Measurements from ENCODE around the gene PTDSS2.

Gene PTDSS2

DNA sequence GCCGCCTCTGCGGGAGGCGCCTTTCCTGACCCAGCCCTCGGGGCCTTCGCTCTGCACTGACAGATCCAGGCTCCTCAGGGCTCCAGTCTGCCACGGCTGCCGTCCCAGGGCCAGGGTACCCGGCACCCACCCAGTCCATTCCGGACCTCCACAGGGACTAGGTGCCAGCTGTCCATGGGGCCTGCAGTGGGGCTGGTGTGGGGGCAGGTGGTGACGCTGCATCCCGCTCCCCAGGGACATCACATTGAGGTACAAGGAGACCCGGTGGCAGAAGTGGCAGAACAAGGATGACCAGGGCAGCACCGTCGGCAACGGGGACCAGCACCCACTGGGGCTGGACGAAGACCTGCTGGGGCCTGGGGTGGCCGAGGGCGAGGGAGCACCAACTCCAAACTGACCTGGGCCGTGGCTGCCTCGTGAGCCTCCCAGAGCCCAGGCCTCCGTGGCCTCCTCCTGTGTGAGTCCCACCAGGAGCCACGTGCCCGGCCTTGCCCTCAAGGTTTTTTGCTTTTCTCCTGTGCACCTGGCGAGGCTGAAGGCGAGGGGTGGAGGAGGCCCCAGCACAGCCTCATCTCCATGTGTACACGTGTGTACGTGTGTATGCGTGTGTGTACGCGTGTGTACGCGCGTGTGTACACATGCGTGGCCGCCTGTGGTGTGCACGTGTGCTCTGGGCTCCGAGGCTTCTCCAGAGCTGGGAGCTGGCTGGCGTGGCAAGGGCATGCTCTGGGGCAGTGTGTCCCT, 40.3 kb downstream of the PTDSS2 start:
- H3K9me2 ChIP-seq (replicated peaks; ENCODE audit: insufficient read depth, low read length): no peaks in the 10 kb centered on the region
- no peaks in the 10 kb centered on the region for H3K9me3 ChIP-seq (replicated peaks; ENCODE audit: insufficient read depth, low read length)

GRCh38 chr11:490930-491260, 40.8 kb downstream of the PTDSS2 start:
- no peaks in the 10 kb centered on the region for H3F3A ChIP-seq (ENCODE audit: insufficient read depth, low read length)
- H3K4me1 ChIP-seq (ENCODE audit: low read length): no peaks in the 10 kb centered on the region
- TF ChIP-seq EZH2phosphoT487 (IDR thresholded peaks at IDR 0.05; ENCODE audit: low read length) (no peak), EZH2 (optimal IDR thresholded peaks at IDR 0.05; ENCODE audit: low read depth, low read length) (no peak)
- TF ChIP-seq, protein P1, sequence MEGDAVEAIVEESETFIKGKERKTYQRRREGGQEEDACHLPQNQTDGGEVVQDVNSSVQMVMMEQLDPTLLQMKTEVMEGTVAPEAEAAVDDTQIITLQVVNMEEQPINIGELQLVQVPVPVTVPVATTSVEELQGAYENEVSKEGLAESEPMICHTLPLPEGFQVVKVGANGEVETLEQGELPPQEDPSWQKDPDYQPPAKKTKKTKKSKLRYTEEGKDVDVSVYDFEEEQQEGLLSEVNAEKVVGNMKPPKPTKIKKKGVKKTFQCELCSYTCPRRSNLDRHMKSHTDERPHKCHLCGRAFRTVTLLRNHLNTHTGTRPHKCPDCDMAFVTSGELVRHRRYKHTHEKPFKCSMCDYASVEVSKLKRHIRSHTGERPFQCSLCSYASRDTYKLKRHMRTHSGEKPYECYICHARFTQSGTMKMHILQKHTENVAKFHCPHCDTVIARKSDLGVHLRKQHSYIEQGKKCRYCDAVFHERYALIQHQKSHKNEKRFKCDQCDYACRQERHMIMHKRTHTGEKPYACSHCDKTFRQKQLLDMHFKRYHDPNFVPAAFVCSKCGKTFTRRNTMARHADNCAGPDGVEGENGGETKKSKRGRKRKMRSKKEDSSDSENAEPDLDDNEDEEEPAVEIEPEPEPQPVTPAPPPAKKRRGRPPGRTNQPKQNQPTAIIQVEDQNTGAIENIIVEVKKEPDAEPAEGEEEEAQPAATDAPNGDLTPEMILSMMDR (IDR thresholded peaks at IDR 0.05; ENCODE audit: low read length): no peak
- H3K4me2 ChIP-seq (ENCODE audit: low read depth, low read length): no peak overlapping the region
- no peak overlapping the region for H3K9ac ChIP-seq (ENCODE audit: low read length)
- no peak for DNase-seq
- H3K9me3 ChIP-seq (replicated peaks; ENCODE audit: insufficient read depth, low read length): no peaks in the 10 kb centered on the region
- H3K36me3 ChIP-seq (replicated peaks; ENCODE audit: insufficient read depth, low read length): no peaks in the 10 kb centered on the region
- no peaks in the 10 kb centered on the region for H3K9me2 ChIP-seq (replicated peaks; ENCODE audit: insufficient read depth, low read length)
- no peak overlapping the region for H2AFZ ChIP-seq (ENCODE audit: low read length)
- H3K79me2 ChIP-seq (ENCODE audit: low read length): no peaks in the 10 kb centered on the region
- no peak overlapping the region for H3K27ac ChIP-seq (ENCODE audit: low read length)
- H3K4me3 ChIP-seq (ENCODE audit: low read length): no peak overlapping the region
- no peaks in the 10 kb centered on the region for H3K27me3 ChIP-seq (replicated peaks; ENCODE audit: insufficient read depth, low read length)
- H4K20me1 ChIP-seq (ENCODE audit: insufficient read depth, low read length): no peaks in the 10 kb centered on the region

More for the DNA sequence above, 40.3 kb downstream of the PTDSS2 start:
- Histone ChIP-seq H3K27ac (ENCODE audit: low read length) (no peak overlapping the region), H3K27me3 (replicated peaks; ENCODE audit: insufficient read depth, low read length) (no peaks in the 10 kb centered on the region), H3K4me1 (ENCODE audit: low read length) (no peaks in the 10 kb centered on the region), H3K9ac (ENCODE audit: low read length) (no peak overlapping the region), H3K79me2 (ENCODE audit: low read length) (no peaks in the 10 kb centered on the region), H3K36me3 (replicated peaks; ENCODE audit: insufficient read depth, low read length) (no peaks in the 10 kb centered on the region), H4K20me1 (ENCODE audit: insufficient read depth, low read length) (no peaks in the 10 kb centered on the region), H3K4me3 (ENCODE audit: low read length) (no peak overlapping the region), H3K4me2 (ENCODE audit: low read depth, low read length) (no peak overlapping the region), H2AFZ (ENCODE audit: low read length) (no peak overlapping the region), H3F3A (ENCODE audit: insufficient read depth, low read length) (no peaks in the 10 kb centered on the region)
- TF ChIP-seq EZH2 (optimal IDR thresholded peaks at IDR 0.05; ENCODE audit: low read depth, low read length): no peak
- no peak for TF ChIP-seq EZH2phosphoT487 (IDR thresholded peaks at IDR 0.05; ENCODE audit: low read length)
- TF ChIP-seq, protein P1 (IDR thresholded peaks at IDR 0.05; ENCODE audit: low read length): no peak
- DNase-seq: no peak

DNA sequence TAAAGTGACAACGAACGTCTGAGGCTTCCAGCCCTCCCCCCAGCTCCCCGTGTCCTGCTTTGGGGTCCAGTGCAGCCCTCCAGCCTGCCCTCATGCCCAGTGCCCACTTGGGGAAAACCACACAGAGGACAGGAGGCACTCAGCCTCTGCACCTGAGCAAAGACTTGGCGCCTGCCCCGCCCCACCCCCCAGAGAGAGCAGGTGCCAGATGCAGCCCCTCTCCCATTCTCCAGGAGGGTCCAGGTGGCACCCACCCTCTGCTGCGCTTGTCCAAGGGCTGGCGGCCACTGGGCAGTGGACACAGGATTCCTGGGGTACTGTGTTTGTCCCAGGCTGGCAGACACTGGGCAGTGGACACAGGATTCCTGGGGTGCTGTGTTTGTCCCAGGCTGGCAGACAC, 41.3 kb downstream of the PTDSS2 start:
- H3K27me3 ChIP-seq (replicated peaks; ENCODE audit: insufficient read depth, low read length): no peaks in the 10 kb centered on the region
- H2AFZ ChIP-seq (ENCODE audit: low read length): no peak overlapping the region
- H3K36me3 ChIP-seq (replicated peaks; ENCODE audit: insufficient read depth, low read length): no peaks in the 10 kb centered on the region
- no peaks in the 10 kb centered on the region for H3K79me2 ChIP-seq (ENCODE audit: low read length)
- H3F3A ChIP-seq (ENCODE audit: insufficient read depth, low read length): no peaks in the 10 kb centered on the region
- H3K9me3 ChIP-seq (replicated peaks; ENCODE audit: insufficient read depth, low read length): no peaks in the 10 kb centered on the region
- no peak overlapping the region for H3K4me3 ChIP-seq (ENCODE audit: low read length)
- no peak overlapping the region for H3K27ac ChIP-seq (ENCODE audit: low read length)
- no peak for DNase-seq
- H3K4me2 ChIP-seq (ENCODE audit: low read depth, low read length): no peak overlapping the region
- H3K9me2 ChIP-seq (replicated peaks; ENCODE audit: insufficient read depth, low read length): no peaks in the 10 kb centered on the region
- H3K9ac ChIP-seq (ENCODE audit: low read length): no peak overlapping the region
- H4K20me1 ChIP-seq (ENCODE audit: insufficient read depth, low read length): no peaks in the 10 kb centered on the region
- H3K4me1 ChIP-seq (ENCODE audit: low read length): no peaks in the 10 kb centered on the region
- TF ChIP-seq EZH2phosphoT487 (IDR thresholded peaks at IDR 0.05; ENCODE audit: low read length) (no peak), EZH2 (optimal IDR thresholded peaks at IDR 0.05; ENCODE audit: low read depth, low read length) (no peak)
- TF ChIP-seq, protein P1 (IDR thresholded peaks at IDR 0.05; ENCODE audit: low read length): no peak
